Panc1 (cell line): ENCODE measurements around the gene AUH. TPM values are rescaled to one million over a fixed set of nuclear protein-coding genes. Genes with fewer than 3 reads are reported as not detected.

Experiments used
- ATAC-seq: fragments of 200-7000 bp; cut with Tn5 transposase; 2 replicates; pipeline ENCODE4 v1.9.1; 2020; ENCODE audit warnings: mild to moderate bottlenecking, moderate library complexity
- BruUV-seq: library from RNA; stranded (reverse); fragments of 400-500 nt; replicated peaks from 2 replicates; lab custom pipeline; 2021; lab: Mats Ljungman, UMichigan
- CTCF ChIA-PET: fragments of 300-600 bp; sonication (Branson Sonifier 250); formaldehyde crosslinking; loops from one replicate; lab custom pipeline; 2022; ENCODE audit warnings: antibody characterized with exemption; lab: Charles Lee
- POLR2A ChIA-PET: fragments of 300-600 bp; sonication (Branson Sonifier 250); formaldehyde crosslinking; loops from one replicate; lab custom pipeline; 2022; ENCODE audit warnings: antibody characterized with exemption; lab: Charles Lee
- DNase-seq: peaks from one replicate; pipeline ENCODE4 v3.0.0-alpha.2; 2010; ENCODE audit warnings: low read depth, low spot score
- H3K27ac ChIP-seq: 2 replicates; pipeline ENCODE4 v1.5.1; 2011; ENCODE audit warnings: mild to moderate bottlenecking, low read length, inconsistent platforms
- H3K27me3 ChIP-seq: fragments of 200-500 bp; sonication (Bioruptor generic); 2 replicates; pipeline ENCODE4 v1.6.0; 2014; ENCODE audit warnings: low read length, inconsistent platforms; ENCODE audit not compliant: control insufficient read depth, insufficient read depth
- H3K36me3 ChIP-seq: fragments of 200-500 bp; sonication (Bioruptor generic); 2 replicates; pipeline ENCODE4 v1.5.1; 2014; ENCODE audit warnings: inconsistent platforms, mild to moderate bottlenecking, low read length, moderate library complexity; ENCODE audit not compliant: control insufficient read depth, insufficient read depth
- H3K4me1 ChIP-seq: 2 replicates; pipeline ENCODE4 v1.5.1; 2011; ENCODE audit warnings: inconsistent platforms, mild to moderate bottlenecking, low read length, moderate library complexity; ENCODE audit not compliant: control insufficient read depth, insufficient read depth
- H3K4me3 ChIP-seq, 2 experiments: 2 replicates each; pipeline ENCODE4 v1.5.1; 2011 to 2012; ENCODE audit warnings: low read depth in 2 of 2, low read length in 2 of 2, mild to moderate bottlenecking in 2 of 2, inconsistent platforms in 1 of 2, moderate library complexity in 1 of 2
- H3K9me3 ChIP-seq: fragments of 200-500 bp; sonication (Bioruptor generic); 2 replicates; pipeline ENCODE4 v1.5.1; 2014; ENCODE audit warnings: low read depth, mild to moderate bottlenecking, inconsistent platforms, low read length, moderate library complexity; ENCODE audit not compliant: control insufficient read depth, insufficient read depth
- CTCF ChIP-seq: fragments of 450-650 bp; IDR thresholded peaks from 2 replicates; pipeline ENCODE4 v1.5.1; 2017; ENCODE audit warnings: mild to moderate bottlenecking
- POLR2AphosphoS5 ChIP-seq: IDR thresholded peaks from 2 replicates; pipeline ENCODE4 v1.6.1; 2012; ENCODE audit warnings: mild to moderate bottlenecking, low read depth, low read length, moderate library complexity
- REST ChIP-seq, 2 experiments: IDR thresholded peaks; 2 replicates each; pipeline ENCODE4 v1.6.1; 2011 to 2012; ENCODE audit warnings: low read depth in 2 of 2, control low read depth in 1 of 2, low read length in 1 of 2, mild to moderate bottlenecking in 1 of 2, moderate library complexity in 1 of 2; ENCODE audit not compliant: insufficient read depth in 1 of 2
- SIN3A ChIP-seq: IDR thresholded peaks from 2 replicates; pipeline ENCODE4 v1.6.1; 2012; ENCODE audit warnings: low read depth, mild to moderate bottlenecking, low read length, moderate library complexity, borderline replicate concordance; ENCODE audit not compliant: insufficient read depth
- TCF7L2 ChIP-seq: IDR thresholded peaks from 2 replicates; pipeline ENCODE4 v1.6.1; 2011; ENCODE audit warnings: mild to moderate bottlenecking, low read depth, low read length, inconsistent platforms
- in situ Hi-C: cut with HindIII; loops from 2 replicates; pipeline ENCODE4 v1.10.0; 2016; ENCODE audit warnings: low sequenced_read_pairs, low pct_unique_long_range_greater_than_20kb
- intact Hi-C: fragments of 100-400 bp; cut with micrococcal nuclease; formaldehyde crosslinking; loops from one replicate; pipeline ENCODE4 v1.10.0; 2022; ENCODE audit not compliant: unreplicated experiment
- total RNA-seq: library from RNA; stranded (reverse); gene quantifications from one replicate; pipeline ENCODE4 v1.2.1, GENCODE V29; 2021; ENCODE audit not compliant: unreplicated experiment

Gene AUH
- total RNA-seq, 1 experiment from 2014 or later, result 7.7 TPM

DNA sequence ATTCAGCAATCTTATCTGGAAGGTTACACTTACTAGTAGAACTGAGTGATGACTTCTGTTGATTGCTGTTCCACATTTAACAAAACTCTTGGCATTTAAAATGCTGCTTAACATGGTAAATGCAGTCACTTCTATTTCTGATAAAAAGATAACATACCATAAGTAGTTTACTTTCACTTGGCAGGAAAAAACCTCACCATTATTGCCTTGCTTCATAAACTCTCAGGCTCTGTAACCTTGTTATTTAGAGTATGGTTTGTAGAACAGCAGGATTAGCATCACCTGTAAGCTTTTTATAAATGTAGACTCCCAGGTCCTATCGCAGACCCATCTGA lies 55.5 kb downstream of the AUH start:
- CTCF ChIA-PET, result no interaction called here
- TF ChIP-seq TCF7L2, result no peak
- TF ChIP-seq SIN3A, result no peak
- no peak for TF ChIP-seq CTCF
- no peak for TF ChIP-seq REST (IDR thresholded peaks at IDR 0.05; ENCODE audit: insufficient read depth in 1 of 2, low read depth in 2 of 2, low read length in 1 of 2)
- no peak for TF ChIP-seq POLR2AphosphoS5
- Histone ChIP-seq H3K36me3 (no peaks in the 10 kb centered on the region), H3K27me3 (no peaks in the 10 kb centered on the region), H3K4me1 (no peaks in the 10 kb centered on the region), H3K27ac (no peak overlapping the region), H3K4me3 (no peak overlapping the region), H3K9me3 (no peaks in the 10 kb centered on the region)
- BruUV-seq, result no TSS peak
- in situ Hi-C loops (no loop called here), intact Hi-C loops (no loop called here)
- DNase-seq (no peak), ATAC-seq (no peak)
- POLR2A ChIA-PET, result no interaction called here

DNA sequence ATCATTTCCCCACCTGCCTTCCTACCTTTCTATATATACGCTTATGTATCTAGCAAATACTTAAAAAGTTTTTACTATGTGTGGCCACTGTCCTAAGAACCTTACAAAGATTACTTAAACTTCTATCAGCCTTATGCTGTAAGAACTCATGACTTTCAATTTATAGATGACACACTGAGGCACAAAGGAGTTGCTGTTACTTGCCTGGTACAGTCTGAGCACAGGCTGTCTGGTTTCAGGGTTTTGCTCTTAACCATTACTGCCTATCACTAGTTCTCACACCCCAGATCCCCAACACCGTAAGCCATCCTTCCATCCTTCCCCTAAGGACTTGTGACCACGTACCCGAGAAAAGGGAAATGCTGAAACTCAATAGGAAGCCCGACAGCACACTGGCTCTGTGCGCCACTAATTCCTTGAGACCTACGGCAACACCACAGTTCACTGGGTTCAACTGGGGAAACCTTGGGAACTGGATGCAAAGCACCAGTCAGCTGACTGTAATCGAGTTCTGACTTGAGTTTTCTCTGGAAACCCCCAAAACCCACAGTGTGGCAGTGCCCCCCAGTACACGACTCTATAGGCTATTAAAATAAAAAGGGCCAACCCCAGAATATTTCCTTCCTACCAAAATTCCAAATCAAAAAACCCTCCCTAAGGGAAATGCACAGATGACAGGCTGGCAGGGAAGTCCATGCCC lies 56.0 kb downstream of the AUH start:
- TF ChIP-seq REST (IDR thresholded peaks at IDR 0.05; ENCODE audit: insufficient read depth in 1 of 2, low read depth in 2 of 2, low read length in 1 of 2) (no peak), SIN3A (no peak), POLR2AphosphoS5 (no peak)
- H3K27me3 ChIP-seq, result no peaks in the 10 kb centered on the region
- no peak overlapping the region for H3K4me3 ChIP-seq
- DNase-seq (no peak), ATAC-seq (no peak)
- H3K27ac ChIP-seq, result no peak overlapping the region
- H3K36me3 ChIP-seq, result no peaks in the 10 kb centered on the region
- no TSS peak for BruUV-seq
- intact Hi-C loops, result no loop called here
- H3K9me3 ChIP-seq, result no peaks in the 10 kb centered on the region
- ChIA-PET CTCF (no interaction called here), POLR2A (no interaction called here)
- H3K4me1 ChIP-seq, result no peaks in the 10 kb centered on the region
- in situ Hi-C loops, result no loop called here
